GM21576 (cell line): Measurements from ENCODE around the gene AP3B1.

Source experiments
- ATAC-seq: cut with Tn5 transposase; IDR thresholded peaks from one replicate; pipeline ENCODE4 v1.9.1; 2021; ENCODE audit warnings: mild to moderate bottlenecking, moderate library complexity; ENCODE audit not compliant: unreplicated experiment

Gene AP3B1

DNA sequence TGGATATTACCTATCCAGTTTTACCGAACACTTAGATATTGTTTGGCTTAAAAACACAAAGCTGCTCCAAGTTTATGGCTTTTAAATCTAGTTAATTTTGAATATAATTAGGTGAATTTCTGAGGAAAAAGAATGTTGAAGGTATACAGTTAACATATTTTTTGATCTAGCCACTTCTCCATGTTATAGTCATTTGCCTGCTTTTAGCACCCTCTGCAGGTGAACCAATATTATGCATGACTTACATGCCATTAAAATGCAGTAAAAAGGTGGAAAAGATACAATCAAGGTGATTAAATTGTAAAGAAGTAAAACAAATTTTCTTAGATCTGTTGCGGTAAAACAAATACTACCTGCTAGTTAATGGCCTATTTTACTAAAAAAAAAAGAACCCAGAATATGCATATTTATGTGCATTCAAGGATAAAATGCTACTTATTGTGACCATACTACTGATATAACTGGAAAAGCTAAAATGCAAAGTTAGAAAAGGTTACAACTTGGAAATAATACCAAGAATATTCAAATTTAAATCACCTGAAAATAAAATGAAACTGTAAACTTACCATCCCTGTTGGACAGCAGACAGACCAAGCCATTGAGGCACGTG is 132.1 kb downstream of the AP3B1 start:
- ATAC-seq, result no peak

DNA sequence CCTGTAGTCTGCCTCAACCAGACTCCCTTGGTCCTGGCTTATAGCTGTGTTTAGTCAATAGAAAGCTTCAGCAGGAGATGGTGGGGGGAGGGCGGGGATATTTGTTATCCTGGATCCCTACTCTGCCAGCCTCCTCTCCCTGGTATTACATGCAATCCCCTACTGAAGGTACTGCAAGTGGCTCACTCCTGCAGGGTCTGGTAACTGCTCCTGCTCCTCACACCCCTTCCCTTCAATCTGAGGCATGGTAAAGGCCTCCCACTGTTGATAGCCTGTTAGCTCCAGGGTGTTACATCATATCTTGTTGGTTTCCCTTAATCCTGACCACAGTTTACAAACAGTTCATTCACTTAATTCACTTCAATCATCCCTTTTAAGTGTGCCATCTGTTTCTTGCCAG is 137.5 kb downstream of the AP3B1 start:
- ATAC-seq, result no peak

DNA sequence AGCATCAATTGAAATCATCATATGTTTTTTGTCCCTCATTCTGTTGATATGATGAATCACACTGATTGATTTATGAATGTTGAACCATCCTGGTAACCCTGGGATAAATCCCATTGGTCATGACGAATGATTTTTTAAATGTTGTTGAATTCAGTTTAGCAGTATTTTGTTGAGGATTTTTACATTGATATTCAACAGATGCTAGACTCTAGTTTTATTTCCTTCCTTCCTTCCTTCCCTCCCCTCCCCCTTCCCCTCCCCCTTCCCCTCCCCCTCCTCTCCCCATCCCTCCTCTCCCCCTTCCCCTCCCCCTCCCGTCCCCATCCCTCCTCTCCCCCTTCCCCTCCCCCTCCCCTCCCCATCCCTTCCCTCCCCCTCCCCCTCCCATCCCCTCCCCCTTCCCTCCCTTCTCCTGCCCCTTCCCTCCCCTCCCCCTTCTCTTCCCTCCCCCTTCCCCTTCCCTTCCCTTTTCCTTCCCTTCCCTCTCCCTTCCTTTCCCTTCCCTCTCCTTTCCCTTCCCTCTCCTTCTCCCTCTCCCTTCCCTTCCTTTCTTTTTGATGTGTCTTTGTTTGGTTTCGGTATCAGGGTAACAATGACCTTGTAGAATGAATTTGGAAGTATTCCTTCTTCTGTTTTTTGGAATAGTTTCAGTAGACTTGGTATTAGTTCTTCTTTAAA is 142.8 kb downstream of the AP3B1 start:
- ATAC-seq, result no peak

DNA sequence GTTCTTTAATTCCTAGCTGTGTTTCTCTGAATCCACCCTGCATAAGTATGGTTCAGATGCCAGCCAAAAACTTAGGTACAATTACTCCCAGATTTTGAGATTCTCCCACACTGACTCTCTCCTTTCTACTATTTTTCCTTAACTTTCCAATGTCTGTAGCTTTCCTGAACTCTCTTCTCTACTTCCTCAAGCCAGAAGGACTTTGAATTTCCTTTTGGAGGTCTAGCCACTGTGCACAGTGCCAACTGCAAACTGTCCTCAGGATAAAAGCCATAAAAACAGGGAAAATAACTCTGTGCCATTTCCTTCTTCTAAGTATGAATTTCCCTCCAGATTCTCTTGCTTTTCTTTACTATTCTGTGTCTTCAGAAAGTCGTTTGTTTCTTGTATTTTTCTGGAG is 157.2 kb downstream of the AP3B1 start:
- no peak for ATAC-seq

DNA sequence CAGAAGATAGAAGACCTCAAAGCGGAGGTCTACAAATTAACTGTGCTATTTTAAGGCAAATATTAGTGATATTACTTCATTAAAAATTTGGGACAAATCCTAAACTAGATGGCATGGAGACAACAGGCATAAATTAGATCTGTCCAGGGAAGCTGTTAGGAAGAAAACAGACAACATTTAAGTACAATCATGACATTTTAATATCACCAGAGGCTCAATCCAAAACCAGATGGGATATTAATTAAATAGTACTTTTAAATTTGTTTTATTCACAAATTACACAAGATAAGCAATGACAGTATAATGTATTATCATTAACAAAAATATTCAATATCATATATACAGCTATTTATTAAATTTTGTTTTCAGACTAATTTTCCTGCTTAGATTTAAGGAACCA is 161.1 kb downstream of the AP3B1 start:
- ATAC-seq, result no peak

DNA sequence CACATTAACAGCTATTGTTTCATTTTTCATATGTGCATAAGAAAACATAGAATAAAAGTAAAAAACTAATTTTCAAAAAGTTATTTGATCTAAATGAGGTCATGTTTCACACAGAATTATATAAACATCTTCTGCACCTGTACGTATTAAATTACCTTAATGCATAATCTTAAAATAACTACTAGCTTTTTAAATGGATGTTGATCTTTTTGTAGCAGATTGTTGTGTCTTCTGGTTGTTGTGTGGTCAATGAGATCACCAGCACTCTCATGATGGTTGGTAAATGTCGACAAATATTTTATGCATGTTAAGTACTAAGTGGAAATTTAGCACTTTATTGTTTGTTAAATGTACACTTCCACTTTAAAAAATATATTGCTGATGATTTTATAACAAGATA is 162.0 kb downstream of the AP3B1 start:
- ATAC-seq, result no peak

DNA sequence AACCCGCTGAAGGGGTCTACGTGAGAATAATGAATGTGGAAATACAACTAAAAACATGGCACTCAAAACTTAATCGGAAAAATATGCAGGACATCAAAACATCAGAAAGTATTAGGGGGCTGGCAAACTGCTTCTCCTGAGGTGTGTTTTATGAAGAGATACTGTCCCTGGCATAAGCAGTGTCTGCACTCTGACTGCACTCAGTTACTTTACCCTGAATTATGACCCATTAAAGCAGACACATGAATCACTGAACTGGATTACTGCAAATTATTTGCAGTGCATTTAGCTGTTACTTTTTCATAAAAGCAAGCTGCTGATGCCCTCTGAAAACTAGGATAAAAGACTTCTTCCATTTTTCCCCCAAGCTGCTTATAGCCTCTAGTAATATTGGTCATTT is 164.9 kb downstream of the AP3B1 start:
- ATAC-seq, result no peak

DNA sequence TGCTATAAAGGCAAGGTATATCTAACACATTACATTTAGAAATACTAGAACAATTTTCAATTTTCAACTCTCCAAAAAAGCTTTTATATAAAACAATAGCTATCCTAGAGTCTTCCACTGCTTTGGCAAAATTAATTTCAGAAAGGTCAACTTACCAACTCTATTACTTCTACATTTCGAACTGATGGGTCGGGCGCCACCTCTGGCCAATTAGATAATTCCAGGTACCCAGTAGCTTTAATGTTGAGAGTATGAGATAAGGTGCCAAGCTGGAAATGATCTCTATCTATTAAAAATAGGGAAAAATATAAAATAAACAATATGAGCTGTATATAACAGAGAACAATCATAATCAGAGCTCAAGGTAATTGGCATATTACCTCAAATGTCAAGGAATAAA is 166.6 kb downstream of the AP3B1 start:
- no peak for ATAC-seq

DNA sequence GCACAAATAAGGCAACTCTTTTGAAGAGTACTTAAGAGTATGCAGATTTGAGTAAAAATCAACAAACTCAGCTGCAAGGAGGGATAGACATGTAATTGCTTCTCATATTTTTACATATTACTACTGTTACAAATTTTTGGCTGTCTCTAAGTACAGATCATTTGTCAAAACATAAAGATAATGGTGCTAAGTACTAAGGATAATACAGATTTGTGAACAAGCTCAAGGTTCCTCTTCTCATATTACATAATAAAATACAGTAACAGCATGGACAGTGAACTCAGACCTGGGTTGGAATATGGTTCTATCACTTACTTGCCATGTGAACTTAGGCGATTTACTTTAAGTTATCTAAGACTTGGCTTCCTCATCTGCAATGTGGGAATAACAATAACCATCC is 168.0 kb downstream of the AP3B1 start:
- no peak for ATAC-seq

DNA sequence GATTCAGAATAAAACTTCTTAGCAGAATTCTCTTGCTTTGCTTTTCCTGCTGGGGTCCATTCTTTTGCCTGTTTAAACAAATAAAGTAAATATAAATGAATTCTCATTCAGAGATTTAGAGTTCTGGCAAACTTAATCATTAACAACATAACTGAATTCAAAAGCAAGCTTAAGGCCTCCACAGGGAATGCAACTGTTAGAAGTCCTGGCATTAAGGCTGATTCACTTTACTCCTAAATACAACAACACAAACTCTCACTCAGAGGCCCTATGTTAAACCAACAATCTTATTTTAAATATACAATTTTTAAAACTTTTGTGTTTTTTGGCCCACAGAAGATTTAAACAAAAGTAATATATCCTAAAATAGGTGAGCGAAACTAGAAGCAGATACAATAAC is 178.3 kb downstream of the AP3B1 start:
- no peak for ATAC-seq

DNA sequence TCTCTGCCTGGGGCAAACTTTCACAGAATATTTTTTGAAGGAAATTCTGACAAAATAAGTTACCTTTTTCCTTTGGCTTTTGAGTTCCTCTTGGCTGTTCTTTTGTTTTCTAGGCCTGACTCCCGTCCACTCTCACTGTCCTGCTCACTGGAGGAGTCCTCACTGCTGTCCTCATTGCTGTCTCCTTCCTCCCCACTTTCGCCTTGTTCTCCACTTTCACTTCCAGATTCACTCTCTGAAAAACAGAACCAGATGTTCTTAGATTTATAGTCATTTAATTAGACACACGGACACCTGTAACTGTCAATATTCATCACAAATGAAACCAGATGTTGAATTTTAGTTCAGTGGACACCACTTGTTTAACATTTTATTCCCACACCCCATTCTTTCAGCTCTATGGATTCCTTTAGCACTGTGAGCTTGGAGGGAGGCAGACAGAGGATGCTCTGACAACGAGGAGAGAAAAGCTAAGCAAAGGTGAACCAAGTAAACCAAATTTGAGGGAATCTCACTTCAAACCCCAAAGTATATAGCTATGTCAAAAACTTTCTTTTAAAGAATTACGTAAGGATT is 180.7 kb downstream of the AP3B1 start:
- no peak for ATAC-seq

DNA sequence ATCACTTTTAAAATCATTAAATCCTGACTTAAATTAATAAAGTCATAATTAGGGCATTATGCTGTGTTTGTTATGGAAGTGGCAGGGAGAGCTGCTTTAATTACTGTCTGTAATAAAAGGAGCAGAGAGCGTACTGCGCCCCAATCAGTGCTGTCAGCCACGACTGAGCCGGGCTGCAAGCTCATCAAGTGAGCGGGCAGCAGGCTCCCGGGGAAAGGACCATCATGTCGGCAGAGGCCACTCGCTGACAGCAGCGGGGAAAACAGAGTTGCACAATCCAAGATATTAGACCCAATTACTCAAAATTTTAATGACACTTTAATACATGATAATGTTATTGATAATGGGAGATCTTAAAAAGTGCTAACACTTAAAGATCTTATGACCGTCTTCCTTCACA is 181.6 kb downstream of the AP3B1 start:
- no peak for ATAC-seq

DNA sequence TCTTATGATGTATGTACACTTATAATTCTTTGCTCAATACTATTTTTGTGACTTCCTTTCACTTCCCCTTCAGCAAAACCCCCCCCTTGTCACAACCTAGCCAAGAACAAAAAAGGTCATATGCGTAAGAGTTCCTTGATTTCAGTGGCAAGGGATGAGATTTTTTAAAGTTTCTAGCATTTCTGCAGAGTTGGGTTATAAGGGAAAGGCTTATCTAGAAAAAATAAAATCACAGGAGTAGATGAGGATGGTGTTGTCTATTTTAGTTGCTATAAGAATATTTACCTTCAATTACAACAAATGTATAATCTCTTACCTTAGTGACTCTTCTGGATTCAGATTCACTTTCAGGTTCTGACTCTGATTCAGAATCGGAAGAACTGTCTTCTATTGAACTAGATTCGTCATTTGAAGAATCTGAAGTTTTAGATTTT is 184.6 kb downstream of the AP3B1 start:
- peak; percentile 50 for ATAC-seq

DNA sequence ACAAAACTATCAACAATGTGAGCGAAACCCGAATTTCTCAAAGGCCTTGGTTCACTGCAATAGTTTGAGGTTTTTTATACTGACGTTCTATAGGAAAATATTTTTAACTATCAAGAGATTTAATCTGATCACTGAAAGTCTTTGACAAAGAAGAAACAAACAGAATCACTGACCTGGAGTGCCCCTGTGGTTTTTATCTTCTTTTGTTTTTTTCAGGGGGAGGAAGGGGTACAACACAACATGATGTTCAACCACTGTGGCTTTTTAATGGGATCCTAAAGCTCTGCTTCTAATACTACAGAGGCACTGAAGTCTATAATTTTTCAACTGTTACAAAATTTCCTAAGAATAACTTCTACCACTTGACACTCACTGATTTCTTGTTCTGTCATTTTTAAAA is 185.9 kb downstream of the AP3B1 start:
- ATAC-seq, result no peak

DNA sequence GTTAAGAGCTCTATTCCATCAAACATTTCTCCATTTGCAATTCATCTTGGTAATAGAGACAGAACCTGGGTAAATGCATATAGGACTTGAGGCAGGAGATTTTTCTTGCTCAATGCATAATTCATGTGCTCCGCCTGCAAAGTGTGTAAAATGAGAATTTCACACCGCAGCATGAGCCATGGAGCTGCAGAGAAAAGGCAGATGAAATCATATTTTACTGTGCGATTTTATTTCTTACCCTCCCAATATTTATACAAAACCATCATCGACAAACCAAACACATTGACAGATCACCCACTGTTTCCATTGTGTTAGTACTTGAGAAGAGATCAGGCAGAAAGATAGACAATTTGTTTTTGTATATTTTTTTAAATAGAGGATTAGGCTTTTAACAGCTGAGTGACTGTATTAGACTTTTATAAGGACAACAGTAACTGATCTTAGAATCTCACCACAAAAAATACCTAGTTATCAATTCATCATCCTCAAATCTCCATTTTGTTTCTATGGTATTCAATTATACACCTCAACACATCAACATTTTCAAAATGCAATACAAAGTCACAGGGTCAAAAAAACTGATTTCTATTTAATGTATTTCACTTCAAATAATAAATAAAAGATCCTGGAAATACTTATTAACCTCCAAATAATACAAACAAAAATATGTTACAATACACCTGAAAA is 191.1 kb downstream of the AP3B1 start:
- ATAC-seq, result no peak

DNA sequence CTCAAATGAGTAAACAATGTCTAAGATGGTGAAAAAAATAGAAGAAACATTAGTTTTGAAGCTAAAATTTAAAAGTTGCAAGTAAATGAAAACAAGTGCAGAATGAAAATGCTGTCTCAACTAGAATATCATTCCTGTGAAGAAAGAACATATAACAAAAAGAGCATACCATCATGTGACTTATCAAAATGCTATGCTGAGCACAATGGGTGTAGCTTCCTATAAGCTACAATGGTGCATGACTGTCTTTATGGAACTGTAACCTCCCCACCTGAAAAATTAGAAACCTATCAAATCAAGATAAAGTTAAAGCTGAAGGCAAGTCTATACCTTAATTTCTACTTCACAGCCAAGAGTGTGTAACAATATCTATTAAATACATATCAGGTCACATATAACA is 192.0 kb downstream of the AP3B1 start:
- ATAC-seq, result no peak

DNA sequence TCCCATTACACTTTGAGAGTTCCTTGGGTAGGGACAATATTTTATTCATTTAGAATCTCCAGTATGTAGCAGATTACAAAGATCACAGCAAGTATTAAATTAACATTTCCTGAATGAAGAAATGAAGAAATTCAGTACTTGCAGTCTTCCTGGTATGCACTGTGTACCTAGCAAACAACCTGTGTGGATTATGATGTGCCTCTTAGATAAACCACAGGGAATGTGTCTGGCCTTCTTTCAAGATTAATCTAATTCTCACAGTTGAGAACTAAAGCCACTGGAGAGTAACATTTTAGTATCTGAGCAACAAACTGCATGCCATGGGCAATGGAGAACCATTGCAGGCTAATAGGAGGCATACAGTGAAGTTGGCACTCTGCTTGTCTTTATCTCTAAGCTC is 199.4 kb downstream of the AP3B1 start:
- no peak for ATAC-seq

DNA sequence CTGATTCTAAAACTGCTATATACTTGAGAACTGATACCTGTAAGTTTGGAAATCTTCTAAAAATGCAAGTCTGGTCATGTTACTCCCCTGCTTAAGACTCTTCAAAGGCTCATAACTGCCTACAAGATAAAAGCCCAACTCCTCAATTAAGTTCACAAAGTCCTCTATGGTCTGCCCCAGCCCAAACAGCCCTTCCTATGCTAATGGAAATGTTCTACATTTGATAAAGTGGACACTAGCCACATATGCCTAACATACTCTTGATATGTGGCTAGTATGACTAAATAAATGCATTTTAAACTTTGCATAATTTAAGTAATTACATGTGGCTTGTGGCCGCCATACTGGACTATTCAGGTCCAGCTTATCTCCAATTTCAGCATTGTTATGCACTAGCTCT is 204.5 kb downstream of the AP3B1 start:
- ATAC-seq, result no peak

DNA sequence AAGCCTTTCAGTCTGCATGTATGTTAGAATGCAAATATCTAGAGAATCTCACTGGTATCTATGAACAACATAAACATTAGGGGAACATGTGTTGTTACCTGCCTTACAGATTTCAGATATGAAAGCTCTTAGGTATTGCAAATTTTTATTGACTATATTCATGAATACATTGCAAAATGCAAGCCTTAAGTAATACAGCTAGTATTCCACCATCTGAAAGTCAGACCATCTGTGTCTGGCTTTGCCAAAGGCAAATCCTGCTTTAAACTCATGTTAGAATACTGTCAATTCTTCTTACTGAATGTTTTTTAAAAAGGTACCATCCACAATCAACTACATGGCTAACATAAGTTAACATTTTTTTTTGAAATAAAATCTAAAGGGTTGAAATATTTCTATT is 215.6 kb downstream of the AP3B1 start:
- ATAC-seq, result no peak

DNA sequence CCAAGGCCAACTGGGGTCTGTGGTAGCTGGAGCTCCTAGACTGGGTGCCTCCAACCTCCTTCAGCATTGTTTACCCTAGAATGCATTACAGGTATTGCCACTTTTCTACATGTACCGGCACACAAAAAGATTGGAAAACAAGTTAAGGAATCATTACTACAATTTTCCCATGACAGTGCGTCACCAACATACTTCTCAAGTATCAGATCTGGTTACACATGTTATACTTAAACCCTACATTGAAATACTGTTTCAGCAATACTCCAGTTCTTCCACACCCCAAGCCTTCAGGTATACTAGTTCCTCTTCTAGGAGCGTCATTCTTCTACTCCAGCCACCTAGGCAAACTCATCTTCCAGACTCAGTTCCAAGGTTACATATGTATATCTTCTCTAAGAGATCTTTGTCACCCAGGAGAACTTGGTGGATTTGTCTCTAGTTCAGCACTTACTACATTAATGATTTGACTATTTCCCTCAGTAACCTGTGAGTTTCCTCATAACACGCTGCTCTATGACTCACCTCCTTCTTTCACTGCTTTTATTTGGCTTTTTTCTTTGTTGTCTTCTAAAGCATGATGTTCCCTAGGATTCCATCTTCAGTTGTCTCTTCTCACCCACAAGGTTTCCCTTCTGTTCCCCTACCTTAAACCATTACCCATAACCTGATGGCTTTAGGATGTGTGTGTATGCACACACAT is 217.0 kb downstream of the AP3B1 start:
- no peak for ATAC-seq

DNA sequence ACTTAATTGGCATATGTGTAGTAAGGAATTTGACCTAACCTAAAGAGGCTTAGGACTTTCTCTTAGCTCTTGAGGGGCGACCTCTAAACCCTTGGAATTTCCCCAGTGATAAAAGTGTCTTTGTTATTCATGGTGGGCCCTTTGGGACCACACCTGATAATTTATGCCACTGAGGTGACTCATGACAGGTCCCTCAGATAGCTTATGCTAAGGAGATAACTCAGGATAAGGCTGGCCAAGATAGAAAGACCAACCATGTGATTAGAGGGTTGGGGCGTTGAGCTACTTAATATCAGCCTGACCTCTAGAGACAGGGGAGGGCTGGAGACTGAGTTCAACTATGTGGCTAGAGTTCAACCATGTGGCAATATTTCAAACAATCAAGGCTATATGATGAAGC is 218.1 kb downstream of the AP3B1 start:
- no peak for ATAC-seq

DNA sequence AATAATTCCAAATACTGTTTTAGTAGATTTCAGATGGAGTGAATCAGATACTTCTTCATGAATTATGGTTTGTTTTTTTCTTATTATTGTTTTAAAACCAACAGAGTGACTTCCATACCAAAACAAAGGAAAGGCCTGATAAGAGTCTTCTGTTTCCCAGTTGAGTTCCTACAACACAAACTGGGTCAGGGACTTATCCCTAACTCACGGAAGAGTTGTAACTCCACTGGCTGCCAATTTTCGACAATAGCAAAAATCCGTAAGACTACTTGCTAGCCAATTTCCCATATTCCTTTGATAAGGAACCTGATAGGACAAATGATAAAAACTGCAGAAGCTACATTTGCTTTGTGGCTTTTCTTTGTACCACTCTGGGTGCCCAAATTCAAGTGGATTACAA is 219.2 kb downstream of the AP3B1 start:
- ATAC-seq, result no peak
